Activated naive CD4-positive, alpha-beta T cell treated with Interleukin-2 at 50 U/mL for 16 hours (primary cell): Measurements from ENCODE around the gene CDH12.
"Not testable (repeated sequence)": the region's sequence is repeated elsewhere in the genome, so short reads cannot be mapped to it uniquely, and the experiment has no call there.

Experiments
- DNase-seq: peaks from one replicate; pipeline ENCODE4 v3.0.0-alpha.2; 2020

The CDH12 gene

GRCh38 chr5:22109315-22109714 lies 743.8 kb downstream of the CDH12 start:
- DNase-seq = no peak

- no peak for DNase-seq
These were observed 744.6 kb downstream of the CDH12 start for GRCh38 chr5:22108545-22108944.

GRCh38 chr5:22102823-22103359 lies 750.3 kb downstream of the CDH12 start:
- no peak for DNase-seq

GRCh38 chr5:22088517-22088916 lies 764.6 kb downstream of the CDH12 start:
- DNase-seq = no peak

GRCh38 chr5:22079566-22079965 lies 773.6 kb downstream of the CDH12 start:
- DNase-seq = no peak

GRCh38 chr5:22079002-22079401 lies 774.1 kb downstream of the CDH12 start:
- DNase-seq = no peak

DNA sequence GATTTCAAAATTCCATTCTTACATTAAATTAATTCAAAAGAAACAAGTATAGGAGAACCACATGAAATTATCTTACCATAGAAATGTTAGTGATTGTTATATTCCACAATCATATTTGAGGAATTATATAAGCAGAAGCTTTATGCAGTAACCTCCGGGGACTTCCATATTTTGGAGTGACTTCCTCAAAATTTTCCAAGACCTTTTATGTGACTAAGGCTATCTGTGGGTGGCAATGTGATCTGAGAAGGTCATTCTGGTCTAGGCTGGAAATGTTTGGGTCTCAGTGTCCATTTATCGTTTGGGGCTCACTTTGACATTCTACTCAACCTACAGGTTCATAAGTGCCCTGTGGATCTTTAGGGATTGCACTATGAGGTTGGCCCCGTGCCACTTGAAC lies 776.6 kb downstream of the CDH12 start:
- DNase-seq = no peak

DNA sequence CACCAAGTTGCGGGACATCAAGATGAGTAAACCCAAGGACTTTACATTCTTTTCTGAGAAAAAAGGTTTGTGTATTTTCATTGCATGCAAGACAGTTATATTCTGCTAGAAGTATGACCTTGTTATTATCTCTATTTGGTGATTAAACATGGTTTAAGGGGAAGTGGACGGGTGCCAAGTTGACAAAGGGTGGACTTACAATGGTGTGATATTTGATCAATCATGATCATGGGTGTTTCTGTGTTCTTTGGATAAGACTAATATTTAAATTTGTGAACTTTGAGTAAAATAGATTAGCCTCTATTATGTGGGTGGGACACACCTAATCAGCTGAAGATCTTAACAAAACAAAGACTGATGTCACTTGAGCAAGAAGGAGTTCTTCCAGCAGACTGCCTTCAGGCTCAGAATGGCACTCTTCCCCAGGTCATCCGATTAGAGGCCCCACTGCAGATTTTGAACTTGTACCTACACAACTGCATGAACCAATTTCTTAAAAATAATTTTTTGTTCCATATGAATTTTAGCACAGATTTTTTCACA lies 782.9 kb downstream of the CDH12 start:
- DNase-seq = no peak

DNA sequence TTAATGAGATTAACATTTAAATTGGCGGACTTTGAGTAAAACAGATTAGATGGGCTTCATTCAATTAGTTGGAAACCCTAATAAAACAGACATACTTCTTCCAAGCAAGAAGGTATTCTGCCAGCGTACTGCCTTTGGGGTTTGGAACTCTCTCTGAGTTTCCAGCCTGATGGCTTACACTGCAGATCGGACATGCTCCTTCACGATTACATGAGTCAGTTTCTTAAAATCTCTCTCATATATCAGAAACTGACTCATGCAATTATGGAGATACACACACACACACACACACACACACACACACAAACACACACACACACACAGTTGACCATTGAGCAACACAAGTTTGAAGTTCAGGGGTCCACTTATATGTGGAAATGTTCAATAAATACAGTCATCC lies 789.4 kb downstream of the CDH12 start:
- no peak for DNase-seq

GRCh38 chr5:22058620-22059019 lies 794.5 kb downstream of the CDH12 start:
- DNase-seq = no peak

DNA sequence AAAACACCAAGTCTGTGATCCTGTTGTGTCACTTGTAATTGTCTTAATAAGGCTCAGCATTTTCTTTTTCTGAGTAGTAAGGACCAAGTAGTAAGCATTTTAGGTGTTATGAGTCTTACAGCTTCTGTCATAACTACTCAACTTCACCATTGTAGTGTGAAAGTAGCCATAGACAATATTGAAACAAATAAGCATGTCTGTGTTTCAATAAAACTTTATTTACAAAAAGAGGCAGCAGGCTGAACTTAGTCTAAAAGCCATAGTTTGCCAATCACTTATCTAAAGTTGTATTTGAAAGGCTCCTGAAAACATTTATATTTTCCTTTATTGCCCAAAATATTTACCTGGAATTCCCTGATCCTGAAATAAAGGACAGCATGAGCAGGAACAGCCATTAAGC lies 796.1 kb downstream of the CDH12 start:
- DNase-seq = no peak

GRCh38 chr5:22056601-22057000 lies 796.5 kb downstream of the CDH12 start:
- DNase-seq = no peak

DNA sequence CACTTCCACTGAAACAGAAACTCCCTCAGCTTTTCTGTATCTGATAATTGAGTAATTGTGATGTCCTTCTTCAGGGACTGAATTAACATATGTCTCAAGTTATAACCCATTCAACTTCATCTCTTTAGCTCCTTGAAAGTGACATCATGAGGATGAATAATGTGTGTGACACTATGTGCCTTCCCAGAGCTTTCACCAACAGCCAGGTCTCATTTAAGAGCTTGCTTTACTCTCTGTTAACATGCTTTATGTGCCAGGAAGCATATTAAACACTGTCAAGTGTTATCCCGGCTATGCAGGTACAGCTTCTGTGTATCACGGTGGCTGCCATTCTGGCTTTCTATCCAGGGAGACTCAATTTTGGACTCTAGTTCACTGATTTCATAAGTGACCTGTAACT lies 799.9 kb downstream of the CDH12 start:
- no peak for DNase-seq

- DNase-seq = no peak
These were observed 801.3 kb downstream of the CDH12 start for GRCh38 chr5:22051881-22052280.

- no peak for DNase-seq
These were observed 802.2 kb downstream of the CDH12 start for GRCh38 chr5:22050931-22051330.

GRCh38 chr5:22044229-22044628 lies 808.9 kb downstream of the CDH12 start:
- DNase-seq = no peak

GRCh38 chr5:22036061-22036460 lies 817.1 kb downstream of the CDH12 start:
- no peak for DNase-seq

- no peak for DNase-seq
These were observed 820.1 kb downstream of the CDH12 start for GRCh38 chr5:22033066-22033465.

DNA sequence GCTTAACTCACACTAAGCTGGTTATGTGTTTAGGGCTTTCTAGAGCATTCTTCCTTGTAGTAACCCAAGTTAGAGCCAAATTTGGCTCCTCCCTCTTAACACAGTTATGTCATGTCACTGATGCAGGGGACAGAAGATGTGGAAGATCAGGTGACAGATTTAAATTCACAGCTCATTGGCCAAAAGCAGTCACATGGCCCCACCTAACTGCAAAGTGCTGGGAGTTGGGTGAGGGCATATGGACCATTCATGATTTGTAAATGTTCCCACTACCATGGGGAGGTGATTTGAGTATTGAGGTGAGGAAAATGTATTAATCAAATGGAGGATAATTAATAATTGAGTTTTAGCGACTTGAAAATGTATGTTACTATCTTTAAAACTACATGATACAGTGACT lies 829.4 kb downstream of the CDH12 start:
- DNase-seq = no peak

- not testable (repeated sequence) for DNase-seq
These were observed 840.3 kb downstream of the CDH12 start for GRCh38 chr5:22012893-22013292.

DNA sequence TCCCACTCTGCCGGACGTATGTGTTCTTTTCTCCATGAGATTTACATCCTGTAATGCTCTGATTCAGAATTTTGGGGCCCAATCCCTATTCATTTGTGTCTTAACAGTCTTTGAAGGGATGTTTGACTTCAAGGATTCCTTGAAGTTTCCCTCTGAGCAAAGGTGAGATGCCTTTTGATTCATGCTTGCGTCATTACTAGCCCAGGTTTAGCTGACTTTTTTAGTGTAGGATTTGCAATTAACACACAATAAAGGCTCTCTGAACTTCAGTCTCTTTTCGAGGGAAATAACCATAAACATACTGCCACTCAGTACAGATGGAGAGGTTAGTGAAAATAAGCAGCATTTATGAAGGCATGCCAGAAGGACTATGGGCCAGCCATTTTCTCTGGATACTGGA lies 842.3 kb downstream of the CDH12 start:
- not testable (repeated sequence) for DNase-seq

DNA sequence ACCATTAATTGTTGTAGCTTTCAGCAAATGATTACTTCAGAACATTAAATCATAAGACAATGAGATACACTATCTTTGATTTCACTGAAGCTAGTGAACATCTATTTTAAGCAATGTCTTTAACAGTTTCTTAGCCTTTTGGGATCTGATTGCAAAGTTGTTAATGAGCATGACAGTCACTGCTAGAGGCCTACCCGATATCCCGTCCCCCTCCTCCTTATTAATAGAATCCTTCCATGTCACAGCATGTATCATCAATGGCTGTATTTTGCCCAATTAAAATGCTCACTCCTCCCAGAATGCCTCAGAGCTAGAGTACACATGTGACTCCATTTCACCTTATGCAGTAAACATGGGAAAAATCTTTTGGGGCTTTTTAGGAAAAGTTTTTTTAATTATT lies 852.0 kb downstream of the CDH12 start:
- not testable (repeated sequence) for DNase-seq

DNA sequence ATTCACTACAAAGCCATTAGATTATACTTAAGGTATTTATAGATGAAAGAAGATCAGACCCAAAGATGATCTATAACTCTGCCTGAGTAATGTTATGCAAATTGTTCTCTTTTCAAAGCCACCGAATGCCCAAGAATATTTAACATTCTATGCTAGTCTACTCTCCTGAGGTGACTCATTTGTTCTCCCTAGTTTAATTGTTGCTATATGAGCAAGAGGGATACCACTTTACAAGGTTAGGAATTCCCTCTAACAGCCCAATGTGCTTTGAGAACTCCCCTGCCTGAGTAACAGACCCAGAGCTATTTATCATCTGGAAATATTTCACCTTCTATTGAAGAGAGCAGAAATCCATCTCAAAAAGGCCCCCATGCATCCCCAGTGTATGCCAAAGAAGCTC lies 867.3 kb downstream of the CDH12 start:
- not testable (repeated sequence) for DNase-seq

GRCh38 chr5:21951571-21951970 lies 901.6 kb downstream of the CDH12 start:
- not testable (repeated sequence) for DNase-seq

- no peak for DNase-seq
These were observed 922.0 kb downstream of the CDH12 start for GRCh38 chr5:21931116-21931515.
